GM12878 (cell line): ENCODE results near the gene IGSF1. TPM values are rescaled to one million over a fixed set of nuclear protein-coding genes. Genes with fewer than 3 reads are reported as not detected.

ENCODE experiments used
- ATAC-seq: fragments of 200-7000 bp; cut with Tn5 transposase; 3 replicates; pipeline ENCODE4 v1.9.1; 2020; ENCODE audit warnings: mild to moderate bottlenecking, moderate library complexity
- BruUV-seq: library from RNA; stranded (reverse); fragments of 400-500 nt; replicated peaks from 2 replicates; lab custom pipeline; 2021; lab: Mats Ljungman, UMichigan
- CTCF ChIA-PET: fragments of 300-600 bp; sonication (Branson Sonifier 250); formaldehyde crosslinking; extraction: SDS; loops from one replicate; lab custom pipeline; 2021; ENCODE audit warnings: inconsistent platforms; lab: Yijun Ruan, JAX
- POLR2A ChIA-PET: fragments of 350-600 bp; formaldehyde crosslinking; extraction: SDS; loops from one replicate; lab custom pipeline; 2021; ENCODE audit warnings: inconsistent platforms; lab: Charles Lee
- RAD21 ChIA-PET: fragments of 300-600 bp; sonication (Branson Sonifier 250); formaldehyde crosslinking; loops from one replicate; lab custom pipeline; 2023; ENCODE audit warnings: antibody characterized with exemption; ENCODE audit not compliant: unreplicated experiment; lab: Charles Lee
- SMC1A ChIA-PET: fragments of 300-600 bp; sonication (Branson Sonifier 250); formaldehyde crosslinking; loops from one replicate; lab custom pipeline; 2023; ENCODE audit not compliant: unreplicated experiment, uncharacterized antibody; lab: Charles Lee
- DNase-seq: peaks from one replicate; pipeline ENCODE4 v3.0.0-alpha.2; 2011; ENCODE audit warnings: low read depth, low spot score
- FAIRE-seq: peaks from 3 replicates; lab custom pipeline; 2011; peaks lifted over from hg19 to GRCh38; lab: Jason Lieb, UNC
- H2AFZ ChIP-seq: 2 replicates; pipeline ENCODE4 v1.6.0; 2011; ENCODE audit warnings: low read depth, low read length, control low read depth; ENCODE audit not compliant: control insufficient read depth
- H3K27ac ChIP-seq: 2 replicates; pipeline ENCODE4 v1.5.1; 2011; ENCODE audit warnings: control low read depth; ENCODE audit not compliant: control insufficient read depth, insufficient read depth
- H3K27me3 ChIP-seq, 2 experiments: replicated peaks in 1 of 2; 2 replicates each; pipeline versions ENCODE4 v1.6.0 to v1.6.1; 2011; ENCODE audit warnings: low read length in 1 of 2; ENCODE audit not compliant: control insufficient read depth in 2 of 2, insufficient read depth in 2 of 2
- H3K36me3 ChIP-seq, 2 experiments: 2 replicates each; pipeline ENCODE4 v1.5.1; 2011; ENCODE audit warnings: low read length in 1 of 2; ENCODE audit not compliant: control insufficient read depth in 2 of 2, insufficient read depth in 2 of 2
- H3K4me1 ChIP-seq: 2 replicates; pipeline ENCODE4 v1.6.1; 2011; ENCODE audit warnings: mild to moderate bottlenecking, low read length, moderate library complexity, mixed read lengths; ENCODE audit not compliant: control insufficient read depth, insufficient read depth
- H3K4me2 ChIP-seq: 2 replicates; pipeline ENCODE4 v1.6.0; 2011; ENCODE audit warnings: control low read depth; ENCODE audit not compliant: control insufficient read depth, insufficient read depth
- H3K4me3 ChIP-seq: fragments of 200-600 bp; sonication (generic); 2 replicates; pipeline ENCODE4 v1.5.1; 2016
- H3K79me2 ChIP-seq: 2 replicates; pipeline ENCODE4 v1.6.0; 2011; ENCODE audit warnings: low read length; ENCODE audit not compliant: control insufficient read depth, insufficient read depth
- H3K9ac ChIP-seq: 2 replicates; pipeline ENCODE4 v1.8.0; 2011; ENCODE audit warnings: low read length, control low read depth, mixed read lengths; ENCODE audit not compliant: control insufficient read depth, insufficient read depth
- H3K9me3 ChIP-seq: replicated peaks from 3 replicates; pipeline ENCODE4 v1.5.1; 2011; ENCODE audit warnings: mild to moderate bottlenecking, low read length; ENCODE audit not compliant: control insufficient read depth, insufficient read depth
- H4K20me1 ChIP-seq: 2 replicates; pipeline ENCODE4 v1.6.0; 2011; ENCODE audit not compliant: control insufficient read depth, insufficient read depth
- CHD1 ChIP-seq: IDR thresholded peaks from 2 replicates; pipeline ENCODE4 v1.6.1; 2012; ENCODE audit warnings: low read depth, low read length, improper control_type of control experiment
- DPF2 ChIP-seq: fragments of 450-650 bp; IDR thresholded peaks from 2 replicates; pipeline ENCODE4 v1.6.1; 2017; ENCODE audit warnings: mild to moderate bottlenecking
- EGR1 ChIP-seq, 2 experiments: IDR thresholded peaks; 1 replicate in 1 of 2; 2 replicates in 1 of 2; pipeline ENCODE4 v1.6.1; 2011 to 2012; ENCODE audit warnings: low read depth in 2 of 2, low read length in 2 of 2, borderline replicate concordance in 1 of 2, mild to moderate bottlenecking in 1 of 2, moderate library complexity in 1 of 2
- FOXM1 ChIP-seq: IDR thresholded peaks from 2 replicates; pipeline ENCODE4 v1.6.1; 2012; ENCODE audit warnings: low read depth, mild to moderate bottlenecking, inconsistent platforms, low read length, moderate library complexity
- MYC ChIP-seq: IDR thresholded peaks from 2 replicates; pipeline ENCODE4 v1.6.1; 2011; ENCODE audit warnings: mild to moderate bottlenecking, low read length, moderate library complexity, inconsistent platforms; ENCODE audit not compliant: insufficient read depth, insufficient replicate concordance, insufficient read length, severe bottlenecking
- NFXL1 ChIP-seq: fragments of 450-650 bp; IDR thresholded peaks from 2 replicates; pipeline ENCODE4 v1.6.1; 2017; ENCODE audit warnings: antibody characterized with exemption, mild to moderate bottlenecking, borderline replicate concordance
- YBX1 ChIP-seq: fragments of 450-650 bp; IDR thresholded peaks from 2 replicates; pipeline ENCODE4 v1.6.1; 2016; ENCODE audit warnings: antibody characterized with exemption
- WGBS: methylation state at CpG from one replicate; pipeline ENCODE4 v1.1.6; 2016; ENCODE audit warnings: low lambda C conversion rate; ENCODE audit not compliant: insufficient replicate concordance, insufficient coverage; ENCODE audit errors: missing lambda C conversion rate; 5-methylcytosine and 5-hydroxymethylcytosine counted together
- in situ Hi-C: fragments of 300-500 bp; cut with MboI; formaldehyde crosslinking; loops from 9 replicates; pipeline ENCODE4 v1.14.3; 2018; ENCODE audit warnings: mixed read lengths
- intact Hi-C: fragments of 100-400 bp; cut with micrococcal nuclease; formaldehyde crosslinking; loops from one replicate; pipeline ENCODE4 v1.14.2; 2022; ENCODE audit not compliant: unreplicated experiment
- polyA plus RNA-seq, 11 experiments: library from polyadenylated mRNA; depleted of rRNA in 4 of 11; unstranded in 6 of 11; stranded (reverse) in 5 of 11; fragments of >200 nt; fragmentation: Nextera tagmentation in 4 of 11; fragmentation: Illumina TruSeq in 1 of 11; extraction: Ambion mirVana in 4 of 11; extraction: Trizol in 1 of 11; gene quantifications; 1 replicate in 1 of 11; 2 replicates in 10 of 11; pipeline versions ENCODE4 v1.2.1 to v1.2.3, GENCODE V29; 2011 to 2016; ENCODE audit warnings: inconsistent platforms in 2 of 11, missing spikeins in 2 of 11, low read depth in 1 of 11
- total RNA-seq, 4 experiments: library from RNA; depleted of rRNA in 3 of 4; stranded (reverse); fragments of >200 nt in 3 of 4; fragmentation: Illumina TruSeq in 1 of 4; extraction: Trizol in 1 of 4; gene quantifications; 2 replicates each; pipeline versions ENCODE4 v1.2.1 to v1.2.3, GENCODE V29; 2013 to 2021
- TF ChIP-seq, protein P1 (sequence below): IDR thresholded peaks from 2 replicates; pipeline ENCODE4 v1.6.1; 2011; ENCODE audit warnings: low read depth, low read length, improper control_type of control experiment, borderline replicate concordance
- TF ChIP-seq, protein P2 (sequence below): IDR thresholded peaks from 2 replicates; pipeline ENCODE4 v1.6.1; 2012; ENCODE audit warnings: low read depth, low read length, improper control_type of control experiment

The IGSF1 gene
- total and polyA plus RNA-seq, 10 of the 15 experiments (the other 5 are each of a cell fraction or from before 2014, with no cell fraction given) = 0.04 to 0.08 TPM; not detected in 8

DNA sequence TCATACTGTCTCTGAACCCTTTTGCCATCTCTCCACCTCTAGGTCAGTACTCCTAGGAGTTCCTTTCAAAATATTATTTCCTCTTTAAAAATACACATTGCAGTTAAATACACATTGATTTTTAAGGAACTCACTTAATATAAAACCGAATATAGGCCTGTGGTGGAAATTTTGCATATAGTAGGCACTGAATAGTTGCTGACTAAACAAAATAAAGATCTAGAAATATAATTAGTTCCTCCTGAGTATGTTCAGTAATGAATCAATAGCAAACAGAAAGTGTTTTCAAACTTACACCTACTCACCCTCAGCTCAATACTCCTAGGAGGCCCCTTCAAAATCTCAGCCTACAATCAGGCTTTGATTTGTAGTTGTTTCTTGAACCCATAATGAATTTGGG is 61.5 kb downstream of the IGSF1 start:
- WGBS = 0% methylated on average over 1 of the region's 1 CpG
- Histone ChIP-seq H2AFZ (no peak overlapping the region), H3K79me2 (no peaks in the 10 kb centered on the region), H3K9ac (no peak overlapping the region), H4K20me1 (no peaks in the 10 kb centered on the region), H3K27me3 (no peaks in the 10 kb centered on the region), H3K4me1 (no peaks in the 10 kb centered on the region), H3K9me3 (no peaks in the 10 kb centered on the region), H3K4me3 (no peak overlapping the region), H3K4me2 (no peak overlapping the region), H3K36me3 (no peaks in the 10 kb centered on the region), H3K27ac (no peak overlapping the region)
- POLR2A ChIA-PET = no interaction called here
- TF ChIP-seq MYC = no peak
- TF ChIP-seq EGR1 (IDR thresholded peaks at IDR 0.05; ENCODE audit: borderline replicate concordance in 1 of 2, low read depth in 2 of 2, low read length in 2 of 2) = no peak
- TF ChIP-seq NFXL1 = no peak
- no peak for TF ChIP-seq FOXM1
- no peak for TF ChIP-seq DPF2
- TF ChIP-seq, protein P1, sequence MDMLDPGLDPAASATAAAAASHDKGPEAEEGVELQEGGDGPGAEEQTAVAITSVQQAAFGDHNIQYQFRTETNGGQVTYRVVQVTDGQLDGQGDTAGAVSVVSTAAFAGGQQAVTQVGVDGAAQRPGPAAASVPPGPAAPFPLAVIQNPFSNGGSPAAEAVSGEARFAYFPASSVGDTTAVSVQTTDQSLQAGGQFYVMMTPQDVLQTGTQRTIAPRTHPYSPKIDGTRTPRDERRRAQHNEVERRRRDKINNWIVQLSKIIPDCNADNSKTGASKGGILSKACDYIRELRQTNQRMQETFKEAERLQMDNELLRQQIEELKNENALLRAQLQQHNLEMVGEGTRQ = no peak
- TF ChIP-seq, protein P2, sequence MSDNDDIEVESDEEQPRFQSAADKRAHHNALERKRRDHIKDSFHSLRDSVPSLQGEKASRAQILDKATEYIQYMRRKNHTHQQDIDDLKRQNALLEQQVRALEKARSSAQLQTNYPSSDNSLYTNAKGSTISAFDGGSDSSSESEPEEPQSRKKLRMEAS = no peak
- no peak for TF ChIP-seq YBX1
- TF ChIP-seq CHD1 = no peak
- in situ Hi-C loops (no loop called here), intact Hi-C loops (no loop called here)
- ATAC-seq = no peak
- CTCF ChIA-PET = no interaction called here
- no TSS peak for BruUV-seq
- FAIRE-seq = no peak
- SMC1A ChIA-PET = no interaction called here
- RAD21 ChIA-PET = no interaction called here
- no peak for DNase-seq
